T47D (cell line): ENCODE results near the gene DNAJC15.

Experiments
- DNase-seq, 2 experiments: peaks; one replicate each; pipeline versions ENCODE4 v3.0.0 to v3.0.0-alpha.2; 2011 to 2012; ENCODE audit warnings: low read depth in 1 of 2, low spot score in 1 of 2
- JUND ChIP-seq: IDR thresholded peaks from 2 replicates; pipeline ENCODE4 v1.6.1; 2012; ENCODE audit warnings: low read depth
- in situ Hi-C: cut with HindIII; loops from 2 replicates; pipeline ENCODE4 v1.10.0; 2016; ENCODE audit warnings: low sequenced_read_pairs, low pct_unique_long_range_greater_than_20kb

The DNAJC15 gene

DNA sequence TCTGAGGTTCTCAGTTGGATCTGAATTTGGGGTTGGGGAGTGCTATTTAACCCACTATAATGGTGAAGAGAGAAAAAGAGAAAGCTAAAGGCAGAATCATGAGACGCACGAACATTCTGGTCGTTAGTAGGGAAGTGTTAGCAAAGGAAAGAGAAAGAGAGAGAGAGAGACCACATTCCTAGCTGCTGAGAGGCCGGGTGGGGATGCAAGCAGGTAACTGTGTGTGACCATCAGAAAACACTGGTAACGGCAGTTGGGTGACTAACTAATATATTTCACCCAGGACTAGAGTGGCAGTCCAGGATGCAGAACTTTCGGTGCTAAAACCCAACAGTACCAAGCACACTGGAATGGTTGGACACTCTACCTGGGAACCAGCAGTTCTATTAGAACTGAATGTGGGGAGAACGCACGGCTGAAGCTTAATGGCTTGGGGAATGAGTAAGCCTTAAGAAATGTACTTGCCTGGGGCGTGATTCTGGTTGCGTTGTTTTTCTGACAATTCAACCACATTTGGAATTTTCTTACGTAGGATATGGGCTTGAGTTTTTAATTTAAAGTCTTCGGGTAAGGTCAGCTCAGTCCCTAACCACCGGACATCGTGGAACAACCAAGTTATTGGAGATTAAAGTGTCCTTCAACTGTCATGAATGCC, 130.2 kb downstream of the DNAJC15 start:
- in situ Hi-C loops, result no loop called here
- TF ChIP-seq JUND, result no peak
- no peak for DNase-seq

DNA sequence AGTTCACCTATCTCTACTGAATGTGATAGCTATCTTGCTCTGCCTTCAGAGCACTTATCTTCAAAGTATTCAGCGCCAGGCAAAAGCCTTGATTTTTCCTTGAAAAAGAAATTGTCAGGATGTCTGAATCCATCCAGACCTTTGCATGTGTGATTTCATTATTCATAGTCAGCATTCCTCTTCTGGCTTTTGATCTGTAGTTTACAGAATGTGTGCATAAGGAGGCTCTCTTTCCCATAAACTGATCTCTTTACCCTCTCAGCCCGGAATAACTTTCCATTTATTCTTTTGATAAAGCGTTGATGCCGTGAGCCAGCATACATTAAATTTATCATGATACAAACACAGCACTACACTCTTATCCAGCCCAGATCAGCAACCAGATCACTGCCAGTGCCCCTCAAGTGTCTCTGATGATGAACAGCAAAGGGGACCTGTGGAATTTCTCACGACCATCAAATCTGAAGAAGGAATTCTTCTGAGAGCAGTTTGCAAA, 130.8 kb downstream of the DNAJC15 start:
- DNase-seq, result no peak
- TF ChIP-seq JUND, result no peak
- in situ Hi-C loops, result no loop called here

DNA sequence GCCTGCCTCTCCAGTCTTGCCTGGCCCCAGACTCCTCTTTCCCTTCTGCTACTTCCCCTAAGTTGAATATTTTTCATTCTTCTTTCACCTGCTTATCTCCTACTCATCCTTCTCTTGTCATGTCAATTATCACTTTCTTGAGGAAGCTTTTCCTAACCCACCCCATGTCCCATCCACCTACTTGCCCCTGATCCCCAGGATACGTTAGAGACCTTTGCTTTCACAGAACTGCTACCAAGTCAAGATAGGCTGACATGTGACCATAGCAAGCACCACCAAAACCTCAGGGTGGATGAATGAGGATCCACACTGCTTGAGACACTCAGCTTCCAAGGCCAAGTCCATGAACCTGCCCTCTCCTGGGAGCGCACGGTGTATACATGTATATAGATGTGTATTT, 131.5 kb downstream of the DNAJC15 start:
- TF ChIP-seq JUND, result no peak
- in situ Hi-C loops, result no loop called here
- no peak for DNase-seq

DNA sequence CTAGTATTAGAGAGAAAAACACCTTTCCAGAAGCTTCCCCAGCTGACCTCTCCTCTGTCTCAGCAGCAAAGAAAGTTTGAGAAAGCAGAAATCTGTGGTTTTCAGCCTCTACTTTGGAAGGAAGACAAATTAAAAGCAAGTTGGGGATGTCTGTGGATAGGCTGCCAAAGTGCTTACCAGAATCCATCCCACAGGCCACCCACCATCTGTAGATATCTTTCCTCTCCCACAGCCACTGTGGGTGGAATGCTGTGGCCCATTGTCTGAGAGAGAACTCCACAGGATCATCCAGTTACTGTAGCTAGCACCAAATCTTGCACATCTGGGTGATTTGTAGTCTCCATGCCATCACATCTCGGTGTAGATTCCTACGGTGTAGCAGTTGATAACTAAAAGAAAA, 133.5 kb downstream of the DNAJC15 start:
- DNase-seq, result no peak
- no peak for TF ChIP-seq JUND
- in situ Hi-C loops, result no loop called here

DNA sequence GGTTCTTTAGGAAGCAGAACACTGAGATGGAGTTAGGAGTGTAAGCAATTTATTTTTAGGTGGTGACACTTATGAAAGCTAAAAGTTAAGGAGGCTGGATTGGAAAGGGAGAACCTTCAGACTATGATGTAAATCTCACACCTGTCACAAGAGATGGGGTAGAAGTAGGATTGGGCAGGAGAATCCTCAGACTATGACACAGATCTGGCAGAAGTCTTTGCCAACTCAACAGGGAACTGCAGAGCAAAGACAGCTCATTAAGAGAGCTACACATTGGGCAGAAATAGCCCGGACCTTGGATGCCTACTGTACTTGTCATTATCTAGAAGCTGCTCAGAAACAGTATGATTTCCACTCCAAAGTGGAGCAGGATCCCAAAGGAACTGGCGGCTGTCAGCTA, 134.4 kb downstream of the DNAJC15 start:
- no peak for DNase-seq
- in situ Hi-C loops, result no loop called here
- no peak for TF ChIP-seq JUND

DNA sequence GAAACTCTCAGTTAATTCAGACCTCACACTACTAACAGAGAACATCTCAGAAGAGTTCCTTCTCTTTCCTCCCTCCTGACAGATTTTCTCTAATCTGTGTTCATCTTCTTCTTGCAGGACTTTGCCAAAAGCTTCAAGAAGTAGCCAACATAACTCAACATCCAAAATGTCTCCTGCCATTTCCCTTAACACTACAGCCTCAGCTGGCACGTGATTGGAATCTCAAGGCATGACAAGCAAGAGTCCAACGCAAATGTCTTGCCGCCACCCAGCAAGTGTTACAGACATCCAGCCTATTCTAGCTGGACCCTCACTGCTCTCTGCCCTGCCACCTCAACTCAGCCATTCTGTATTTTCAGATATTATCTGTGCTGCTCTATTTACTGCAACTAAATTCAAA, 135.1 kb downstream of the DNAJC15 start:
- in situ Hi-C loops, result no loop called here
- no peak for TF ChIP-seq JUND
- DNase-seq, result no peak

DNA sequence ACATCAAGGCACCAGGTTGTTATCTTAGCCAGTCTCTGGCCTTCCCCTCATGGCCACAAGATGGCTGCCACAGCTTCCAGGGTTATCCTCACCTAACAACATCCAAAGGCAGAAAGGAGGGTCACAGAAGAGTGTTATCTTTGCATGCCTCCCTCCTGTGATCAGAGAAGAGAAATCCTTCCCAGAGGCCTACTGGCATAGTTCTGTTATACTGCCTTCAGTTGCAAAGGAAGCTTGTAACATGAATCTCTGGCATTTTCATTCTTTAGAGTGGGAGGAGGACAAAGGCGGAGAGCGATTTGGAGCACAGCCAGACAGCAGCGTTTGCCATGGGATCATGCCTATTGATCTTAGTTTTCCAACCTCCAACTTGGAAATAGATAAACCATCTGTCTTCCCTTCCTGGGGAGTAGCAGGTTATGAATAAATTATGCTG, 135.7 kb downstream of the DNAJC15 start:
- in situ Hi-C loops, result no loop called here
- TF ChIP-seq JUND, result no peak
- DNase-seq, result peak in 1 of 2 experiments; percentile 25
